Mucosa of rectum (tissue), 2 donors: ENCODE data around the gene MBD5.
A peak's percentile ranks its signal among the peaks of the same experiment; 100 is the strongest.
"Not testable (repeated sequence)": the region's sequence is repeated elsewhere in the genome, so short reads cannot be mapped to it uniquely, and the experiment has no call there.

ENCODE experiments used
- H3K27ac ChIP-seq, 2 donors: one replicate each; pipeline ENCODE4 v1.7.0; 2013; ENCODE audit warnings: inconsistent platforms in 2 of 2, low read depth in 2 of 2, low read length in 2 of 2
- H3K27me3 ChIP-seq, 2 donors: one replicate each; pipeline ENCODE4 v1.7.0; 2013; ENCODE audit warnings: low read length in 2 of 2; ENCODE audit not compliant: control insufficient read depth in 2 of 2, insufficient read depth in 2 of 2
- H3K36me3 ChIP-seq, 2 donors: one replicate each; pipeline ENCODE4 v1.7.0; 2013; ENCODE audit warnings: low read length in 2 of 2; ENCODE audit not compliant: control insufficient read depth in 2 of 2, insufficient read depth in 2 of 2
- H3K4me1 ChIP-seq, 2 donors: one replicate each; pipeline ENCODE4 v1.7.0; 2013; ENCODE audit warnings: low read length in 2 of 2, mild to moderate bottlenecking in 1 of 2; ENCODE audit not compliant: control insufficient read depth in 2 of 2, insufficient read depth in 2 of 2
- H3K4me3 ChIP-seq, 2 donors: one replicate each; pipeline ENCODE4 v1.7.0; 2013; ENCODE audit warnings: low read length in 2 of 2
- H3K9ac ChIP-seq, 2 donors: one replicate each; pipeline ENCODE4 v1.7.0; 2013; ENCODE audit warnings: low read length in 2 of 2, low read depth in 1 of 2, mild to moderate bottlenecking in 1 of 2
- H3K9me3 ChIP-seq, 2 donors: one replicate each; pipeline ENCODE4 v1.7.0; 2013; ENCODE audit warnings: low read length in 2 of 2; ENCODE audit not compliant: control insufficient read depth in 2 of 2
- donor health status: healthy.
- donor health status: Normal muscosa, but diverticular disease.

Gene MBD5

GRCh38 chr2:148000095-148000494, 20.8 kb upstream of the MBD5 start:
- Histone ChIP-seq H3K27ac (no peak overlapping the region), H3K4me1 (no peaks in the 10 kb centered on the region), H3K27me3 (no peaks in the 10 kb centered on the region), H3K9me3 (no peaks in the 10 kb centered on the region), H3K36me3 (peaks cover 0 to 5% of the 10 kb centered on the region in 2 donors), H3K9ac (no peak overlapping the region), H3K4me3 (no peak overlapping the region)

- not testable (repeated sequence) for H3K9ac ChIP-seq, H3K9me3 ChIP-seq, H3K27me3 ChIP-seq, H3K4me3 ChIP-seq, H3K27ac ChIP-seq, H3K4me1 ChIP-seq, H3K36me3 ChIP-seq
These were observed 18.5 kb upstream of the MBD5 start for GRCh38 chr2:148002420-148002819.

DNA sequence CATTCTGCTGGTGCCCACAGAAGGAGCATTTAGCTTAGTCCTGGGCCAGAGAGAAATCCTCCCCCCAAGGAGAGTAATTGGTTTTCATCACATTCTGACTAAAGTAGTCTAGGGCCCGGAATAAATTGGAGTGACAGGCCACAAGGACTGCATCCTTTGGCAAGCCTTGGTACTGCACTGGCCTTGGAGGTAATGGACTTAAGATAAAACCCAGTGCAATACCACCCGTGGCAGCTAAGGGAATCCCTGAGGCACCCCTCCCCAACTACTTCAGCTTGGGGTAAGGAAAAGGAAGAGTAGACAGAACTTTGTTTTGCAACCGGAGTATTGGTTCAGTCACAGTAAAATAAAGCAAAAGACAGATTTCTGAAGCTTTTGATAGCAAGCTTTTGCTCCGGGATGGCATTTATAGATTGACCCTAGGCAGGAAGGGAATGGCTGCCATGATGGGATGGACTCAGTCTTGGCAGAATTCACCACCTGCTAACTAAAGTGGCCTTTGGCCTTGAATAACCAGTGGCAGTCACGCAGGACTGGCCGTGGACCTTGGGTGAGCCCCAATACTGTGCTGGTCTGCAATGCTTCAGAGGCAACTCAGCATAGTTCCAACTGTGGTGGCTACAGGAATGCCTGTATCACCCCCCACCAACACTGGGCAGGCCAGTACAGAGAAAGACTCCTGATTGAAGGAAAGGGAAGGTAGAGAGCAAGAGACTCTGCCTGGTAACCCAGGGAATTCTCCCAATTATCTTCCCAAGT, 14.5 kb upstream of the MBD5 start:
- Histone ChIP-seq H3K27ac (no peak overlapping the region), H3K36me3 (no peaks in the 10 kb centered on the region), H3K9me3 (peaks cover 0 to 2% of the 10 kb centered on the region in 2 donors), H3K27me3 (no peaks in the 10 kb centered on the region), H3K4me1 (no peaks in the 10 kb centered on the region), H3K9ac (no peak overlapping the region), H3K4me3 (no peak overlapping the region)

DNA sequence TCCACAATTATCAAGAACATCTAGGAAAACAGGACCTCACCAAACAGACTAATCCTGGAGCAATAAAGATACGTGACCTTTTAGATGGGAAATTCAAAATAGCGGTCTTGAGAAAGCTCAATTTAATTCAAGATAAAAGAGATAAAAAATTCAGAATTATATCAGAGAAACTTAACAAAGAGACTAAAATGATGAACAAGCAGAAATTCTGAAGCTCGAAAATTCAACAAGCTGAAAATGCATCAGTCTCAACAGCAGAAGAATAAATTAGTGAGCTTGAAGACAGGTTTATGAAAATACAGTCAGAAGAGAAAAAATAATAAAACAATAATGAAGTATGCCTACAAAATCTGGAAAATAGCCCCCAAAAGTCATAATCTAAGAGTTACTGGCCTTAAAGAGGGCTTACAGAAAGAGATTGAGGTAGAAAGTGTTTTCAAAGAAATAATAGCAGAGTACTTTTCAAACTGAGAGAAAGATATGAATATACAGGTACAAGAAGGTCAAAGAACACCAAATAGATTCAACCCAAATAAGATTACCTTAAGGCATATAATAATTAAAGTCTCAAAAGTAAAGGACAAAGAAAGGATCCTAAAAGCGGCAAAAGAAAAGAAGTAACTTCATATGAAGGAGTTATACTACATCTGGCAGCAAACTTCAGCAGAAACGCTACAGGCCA, 13.5 kb upstream of the MBD5 start:
- Histone ChIP-seq H3K27ac (no peak overlapping the region), H3K36me3 (no peaks in the 10 kb centered on the region), H3K9ac (no peak overlapping the region), H3K4me3 (no peak overlapping the region), H3K9me3 (peaks cover 0 to 2% of the 10 kb centered on the region in 2 donors), H3K27me3 (no peaks in the 10 kb centered on the region), H3K4me1 (no peaks in the 10 kb centered on the region)

DNA sequence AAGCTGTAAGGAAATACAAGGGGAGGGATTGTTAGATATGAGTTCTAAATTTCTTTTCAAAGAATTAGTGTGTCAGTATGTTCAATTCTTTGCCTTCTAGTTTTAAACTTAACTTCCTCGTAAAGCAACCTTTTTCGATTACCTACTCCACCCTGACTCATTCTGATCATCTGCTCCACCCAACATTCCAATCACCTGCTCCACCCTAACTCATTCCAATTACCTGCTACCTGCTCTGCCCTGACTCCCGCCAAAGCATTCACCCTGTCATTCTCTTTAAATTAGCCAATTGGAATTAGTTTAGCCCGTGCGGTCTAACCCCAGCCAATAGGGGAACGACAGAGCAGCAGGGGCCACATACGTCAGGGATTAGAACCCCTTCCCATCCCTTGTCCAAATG, 12.5 kb upstream of the MBD5 start:
- not testable (repeated sequence) for H3K27me3 ChIP-seq, H3K4me3 ChIP-seq, H3K9ac ChIP-seq, H3K27ac ChIP-seq, H3K4me1 ChIP-seq, H3K36me3 ChIP-seq, H3K9me3 ChIP-seq

GRCh38 chr2:148013876-148014275, 7.0 kb upstream of the MBD5 start:
- Histone ChIP-seq H3K9me3 (no peaks in the 10 kb centered on the region), H3K9ac (no peak overlapping the region), H3K27ac (no peak overlapping the region), H3K27me3 (no peaks in the 10 kb centered on the region), H3K4me1 (no peaks in the 10 kb centered on the region), H3K36me3 (no peaks in the 10 kb centered on the region), H3K4me3 (no peak overlapping the region)

- Histone ChIP-seq H3K36me3 (no peaks in the 10 kb centered on the region), H3K27ac (no peak overlapping the region), H3K9ac (no peak overlapping the region), H3K4me3 (no peak overlapping the region), H3K27me3 (no peaks in the 10 kb centered on the region), H3K4me1 (peaks cover 0 to 7% of the 10 kb centered on the region in 2 donors), H3K9me3 (no peaks in the 10 kb centered on the region)
These were observed 6.3 kb upstream of the MBD5 start for GRCh38 chr2:148014616-148015015.

- Histone ChIP-seq H3K9me3 (no peaks in the 10 kb centered on the region), H3K27me3 (no peaks in the 10 kb centered on the region), H3K36me3 (no peaks in the 10 kb centered on the region), H3K4me3 (peak within 1 kb of the TSS; percentile 85 to 95), H3K4me1 (peaks cover 0 to 18% of the 10 kb centered on the region in 2 donors), H3K9ac (peak within 1 kb of the TSS; percentile 73 to 83), H3K27ac (peak within 1 kb of the TSS; percentile 91 to 95)
These were observed 506 bp upstream of the MBD5 start, which contains the start of gene ORC4 for GRCh38 chr2:148020111-148021058. Gene ORC4, minus strand, starts transcription at chr2:148020737. Its CDS starts 44,779 bp downstream, at chr2:147975958.

DNA sequence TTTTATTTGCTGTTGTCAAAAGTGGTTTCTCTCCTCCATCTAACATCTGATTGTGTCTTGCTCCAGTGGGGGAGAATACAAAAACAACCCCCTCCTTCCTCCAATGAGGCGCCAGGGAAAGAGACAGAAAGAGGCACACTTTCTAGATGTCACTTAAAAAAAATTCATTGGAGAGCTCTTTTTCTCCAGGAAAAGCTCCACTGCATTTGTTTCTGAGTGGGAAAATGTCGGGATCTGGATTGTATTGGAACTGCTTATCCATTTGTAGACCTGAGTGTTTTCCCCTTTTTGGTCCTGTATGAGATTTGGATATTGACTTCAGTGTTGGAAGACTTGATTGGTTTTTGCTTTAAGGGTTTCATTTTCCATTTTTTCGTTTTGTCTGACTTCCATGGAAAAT, 995 bp downstream of the MBD5 start:
- H3K27me3 ChIP-seq, result no peaks in the 10 kb centered on the region
- peak overlapping the region; percentile 85 to 95 for H3K4me3 ChIP-seq
- peak overlapping the region; percentile 73 to 82 for H3K9ac ChIP-seq
- H3K9me3 ChIP-seq, result no peaks in the 10 kb centered on the region
- peak overlapping the region in 1 of 2 donors; percentile 95 for H3K27ac ChIP-seq
- H3K36me3 ChIP-seq, result no peaks in the 10 kb centered on the region
- peaks cover 0 to 18% of the 10 kb centered on the region in 2 donors for H3K4me1 ChIP-seq
